Activated CD8-positive, alpha-beta T cell treated with anti-CD3 and anti-CD28 coated beads for 36 hours (primary cell): ENCODE results near the gene RPIA. TPM values are rescaled to one million over a fixed set of nuclear protein-coding genes. Genes with fewer than 3 reads are reported as not detected.

Source experiments
- ATAC-seq: fragments of 200-7000 bp; cut with Tn5 transposase; one replicate; pipeline ENCODE4 v1.10.0; 2021; ENCODE audit warnings: mild to moderate bottlenecking, moderate library complexity
- CTCF ChIA-PET: fragments of 350-600 bp; sonication (Branson Sonifier 250); formaldehyde crosslinking; loops from one replicate; lab custom pipeline; 2021; ENCODE audit warnings: antibody characterized with exemption; lab: Charles Lee
- POLR2A ChIA-PET: fragments of 350-600 bp; sonication (Branson Sonifier 250); formaldehyde crosslinking; loops from one replicate; lab custom pipeline; 2021; ENCODE audit warnings: antibody characterized with exemption; lab: Charles Lee
- DNase-seq: peaks from one replicate; pipeline ENCODE4 v3.0.0-alpha.2; 2020
- H3K27ac Mint-ChIP-seq: one replicate; pipeline ENCODE4 v1.8.0; 2021; ENCODE audit warnings: mild to moderate bottlenecking, mixed read lengths
- H3K27me3 Mint-ChIP-seq: one replicate; pipeline ENCODE4 v1.8.0; 2021; ENCODE audit warnings: mixed read lengths
- H3K36me3 Mint-ChIP-seq: one replicate; pipeline ENCODE4 v1.8.0; 2021; ENCODE audit warnings: low read depth, mixed read lengths
- H3K4me1 Mint-ChIP-seq: one replicate; pipeline ENCODE4 v1.8.0; 2021; ENCODE audit warnings: low read depth, mixed read lengths
- H3K4me3 Mint-ChIP-seq: one replicate; pipeline ENCODE4 v1.8.0; 2021; ENCODE audit warnings: mild to moderate bottlenecking, moderate library complexity, mixed read lengths
- H3K9me3 Mint-ChIP-seq: one replicate; pipeline ENCODE4 v1.8.0; 2021; ENCODE audit warnings: mixed read lengths
- intact Hi-C: fragments of 100-400 bp; cut with micrococcal nuclease; formaldehyde crosslinking; loops from one replicate; pipeline ENCODE4 v1.10.0; 2022
- total RNA-seq, 2 experiments: library from RNA; stranded (reverse); gene quantifications; one replicate each; pipeline ENCODE4 v1.2.3, GENCODE V29; 2021
- TF ChIP-seq, protein P1 (sequence below): fragments of 200-600 bp; IDR thresholded peaks from one replicate; pipeline ENCODE4 v1.8.0; 2022; ENCODE audit warnings: antibody characterized with exemption, mild to moderate bottlenecking

RPIA gene
- total RNA-seq, 2 experiments from 2014 or later: 79.4 to 81.0 TPM

DNA sequence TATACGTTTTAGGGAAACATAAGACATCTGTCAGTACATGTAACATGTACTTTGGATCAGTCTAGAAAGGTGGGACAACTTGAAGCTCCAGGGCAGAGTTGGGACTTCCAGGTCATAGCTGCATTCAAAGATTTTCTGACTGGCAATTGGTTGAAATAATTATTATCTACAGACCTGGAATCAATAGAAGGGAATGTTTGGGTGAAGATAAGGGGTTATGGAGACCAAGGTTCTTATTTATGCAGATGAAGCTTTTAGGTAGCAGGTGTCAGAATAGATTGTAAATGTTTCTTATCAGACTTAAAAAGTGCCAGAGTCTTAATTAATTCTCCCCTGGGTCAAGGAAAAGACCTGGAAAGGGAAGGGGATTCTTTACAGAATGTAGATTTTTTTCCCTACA, 19.8 kb downstream of the RPIA start:
- H3K4me3 Mint-ChIP-seq: no peak overlapping the region
- no peak for DNase-seq
- H3K4me1 Mint-ChIP-seq: peaks cover 9% of the 10 kb centered on the region
- ATAC-seq: no peak
- intact Hi-C loops: no loop called here
- H3K9me3 Mint-ChIP-seq: no peaks in the 10 kb centered on the region
- H3K36me3 Mint-ChIP-seq: peaks cover 40% of the 10 kb centered on the region
- H3K27me3 Mint-ChIP-seq: no peaks in the 10 kb centered on the region
- no peak overlapping the region for H3K27ac Mint-ChIP-seq
- CTCF ChIA-PET: interaction anchor here (1.1 to 2.1 kb wide), 2 partner anchors 12 to 29 kb away, joined by 3 to 6 read pairs; no protein-coding TSS in a partner anchor
- POLR2A ChIA-PET: interaction anchor here (0.8 kb wide), 1 partner anchor 26 kb away, joined by 3 read pairs; no protein-coding TSS in a partner anchor
- TF ChIP-seq, protein P1, sequence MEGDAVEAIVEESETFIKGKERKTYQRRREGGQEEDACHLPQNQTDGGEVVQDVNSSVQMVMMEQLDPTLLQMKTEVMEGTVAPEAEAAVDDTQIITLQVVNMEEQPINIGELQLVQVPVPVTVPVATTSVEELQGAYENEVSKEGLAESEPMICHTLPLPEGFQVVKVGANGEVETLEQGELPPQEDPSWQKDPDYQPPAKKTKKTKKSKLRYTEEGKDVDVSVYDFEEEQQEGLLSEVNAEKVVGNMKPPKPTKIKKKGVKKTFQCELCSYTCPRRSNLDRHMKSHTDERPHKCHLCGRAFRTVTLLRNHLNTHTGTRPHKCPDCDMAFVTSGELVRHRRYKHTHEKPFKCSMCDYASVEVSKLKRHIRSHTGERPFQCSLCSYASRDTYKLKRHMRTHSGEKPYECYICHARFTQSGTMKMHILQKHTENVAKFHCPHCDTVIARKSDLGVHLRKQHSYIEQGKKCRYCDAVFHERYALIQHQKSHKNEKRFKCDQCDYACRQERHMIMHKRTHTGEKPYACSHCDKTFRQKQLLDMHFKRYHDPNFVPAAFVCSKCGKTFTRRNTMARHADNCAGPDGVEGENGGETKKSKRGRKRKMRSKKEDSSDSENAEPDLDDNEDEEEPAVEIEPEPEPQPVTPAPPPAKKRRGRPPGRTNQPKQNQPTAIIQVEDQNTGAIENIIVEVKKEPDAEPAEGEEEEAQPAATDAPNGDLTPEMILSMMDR: no peak

DNA sequence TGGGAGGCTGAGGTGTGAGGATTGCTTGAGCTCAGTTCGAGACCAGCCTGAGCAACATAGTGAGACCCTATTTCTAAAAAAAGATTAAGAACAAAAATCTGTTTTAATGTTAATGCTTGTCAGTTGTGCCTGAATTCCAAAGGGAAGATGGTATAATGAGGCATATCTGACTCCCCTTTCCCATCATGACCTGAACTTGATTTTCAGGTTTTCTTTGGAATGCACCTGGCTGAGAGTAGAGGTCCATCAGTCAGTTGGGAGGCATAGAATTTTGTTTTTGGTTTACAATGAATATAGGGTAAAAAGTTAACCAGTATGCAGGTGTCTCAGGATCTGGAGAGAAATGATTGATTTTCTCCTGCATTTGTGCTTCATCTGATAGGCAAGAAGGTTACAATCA, 20.4 kb downstream of the RPIA start:
- intact Hi-C loops: no loop called here
- Mint-ChIP-seq H3K27ac (no peak overlapping the region), H3K9me3 (no peaks in the 10 kb centered on the region), H3K36me3 (peaks cover 41% of the 10 kb centered on the region), H3K27me3 (no peaks in the 10 kb centered on the region), H3K4me3 (no peak overlapping the region), H3K4me1 (peaks cover 9% of the 10 kb centered on the region)
- TF ChIP-seq, protein P1: no peak
- DNase-seq: no peak
- ChIA-PET POLR2A (no interaction called here), CTCF (interaction anchor here (1.1 to 2.1 kb wide), 2 partner anchors 11 to 28 kb away, joined by 3 to 6 read pairs; no protein-coding TSS in a partner anchor)
- no peak for ATAC-seq

DNA sequence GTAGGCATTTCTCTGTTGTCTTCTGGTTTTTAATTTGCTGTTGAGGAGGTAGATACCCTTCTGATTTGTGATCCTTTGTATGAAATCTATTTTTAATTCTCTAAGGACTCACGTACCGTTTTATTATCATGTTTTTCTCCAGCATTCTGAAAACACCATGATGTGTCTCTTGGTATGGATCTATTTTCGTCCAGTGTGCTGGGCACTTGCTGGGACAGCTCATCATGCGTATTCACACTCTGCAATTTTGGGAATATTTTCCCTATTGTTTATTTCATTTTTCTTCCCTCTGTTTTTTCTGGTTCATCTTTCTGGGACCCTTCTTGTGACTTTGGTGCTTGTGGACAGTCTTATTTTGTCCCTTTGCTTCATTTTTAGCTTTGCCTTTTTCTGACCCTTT, 21.9 kb downstream of the RPIA start:
- Mint-ChIP-seq H3K4me3 (no peak overlapping the region), H3K9me3 (peaks cover 7% of the 10 kb centered on the region), H3K36me3 (peaks cover 37% of the 10 kb centered on the region), H3K27ac (no peak overlapping the region), H3K27me3 (no peaks in the 10 kb centered on the region), H3K4me1 (peaks cover 9% of the 10 kb centered on the region)
- TF ChIP-seq, protein P1: no peak
- CTCF ChIA-PET: interaction anchor here (0.8 to 1.1 kb wide), 3 partner anchors 13 to 167 kb away, joined by 3 to 5 read pairs (median 4); no protein-coding TSS in a partner anchor
- POLR2A ChIA-PET: interaction anchor here (0.6 kb wide), 1 partner anchor 474 kb away, joined by 4 read pairs; no protein-coding TSS in a partner anchor
- DNase-seq (no peak), ATAC-seq (no peak)
- intact Hi-C loops: no loop called here

DNA sequence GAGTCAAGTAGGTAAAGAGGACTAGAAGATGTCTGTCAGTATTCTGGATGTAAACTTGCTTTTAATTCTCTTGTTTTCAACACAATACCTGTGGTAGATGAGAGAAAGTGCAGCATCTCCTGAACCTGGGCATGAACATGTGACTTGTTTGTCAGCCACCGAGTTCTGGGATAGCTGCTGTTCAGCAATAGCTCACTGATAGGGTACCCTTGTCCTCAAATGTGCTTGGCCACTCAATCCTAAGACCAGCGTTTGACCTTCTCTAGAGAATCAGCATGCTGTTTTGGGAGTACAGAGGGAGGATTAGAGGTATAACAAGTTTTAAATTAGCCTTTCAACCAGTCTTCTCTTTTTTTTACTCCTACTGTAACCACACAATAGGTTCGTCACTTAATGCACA, 23.2 kb downstream of the RPIA start:
- TF ChIP-seq, protein P1: no peak
- Mint-ChIP-seq H3K4me1 (peaks cover 6% of the 10 kb centered on the region), H3K9me3 (peaks cover 7% of the 10 kb centered on the region), H3K4me3 (no peak overlapping the region), H3K27me3 (no peaks in the 10 kb centered on the region), H3K27ac (no peak overlapping the region), H3K36me3 (peaks cover 36% of the 10 kb centered on the region)
- intact Hi-C loops: no loop called here
- ATAC-seq (no peak), DNase-seq (no peak)
- CTCF ChIA-PET: no interaction called here
- POLR2A ChIA-PET: no interaction called here

DNA sequence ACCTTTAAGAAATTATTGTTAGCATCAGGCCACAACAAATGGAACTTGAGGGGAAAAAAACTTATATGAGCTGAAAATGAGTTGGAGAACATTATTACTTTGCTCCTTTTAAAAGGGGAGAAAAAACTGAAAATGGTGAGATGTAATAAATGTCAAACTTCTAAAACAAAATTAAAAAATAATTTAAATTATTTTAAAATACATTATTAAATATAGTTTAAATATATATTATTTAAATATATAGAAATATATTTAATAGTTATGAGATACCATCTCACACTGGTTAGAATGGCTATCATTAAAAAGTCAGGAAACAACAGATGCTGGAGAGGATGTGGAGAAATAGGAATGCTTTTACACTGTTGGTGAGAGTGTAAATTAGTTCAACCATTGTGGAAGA, 28.9 kb downstream of the RPIA start:
- Mint-ChIP-seq H3K4me3 (no peak overlapping the region), H3K4me1 (peaks cover 23% of the 10 kb centered on the region), H3K27me3 (no peaks in the 10 kb centered on the region), H3K27ac (no peak overlapping the region), H3K9me3 (peaks cover 7% of the 10 kb centered on the region), H3K36me3 (peaks cover 29% of the 10 kb centered on the region)
- DNase-seq: no peak
- ChIA-PET CTCF (no interaction called here), POLR2A (no interaction called here)
- no peak for ATAC-seq
- intact Hi-C loops: no loop called here
- TF ChIP-seq, protein P1: no peak
